ENCODE measurements around the gene MAD1L1.

MAD1L1 gene

GRCh38 chr7:2104107-2104710, 128.5 kb downstream of the MAD1L1 start:
- DNase-seq (ENCODE audit: low read depth) = peak; percentile 81

- DNase-seq (ENCODE audit: low read depth) = no peak
Measured at GRCh38 chr7:2103071-2103898, 129.5 kb downstream of the MAD1L1 start.

GRCh38 chr7:2102375-2102723, 130.4 kb downstream of the MAD1L1 start:
- no peak for DNase-seq (ENCODE audit: low read depth)

GRCh38 chr7:2101630-2102374, 130.9 kb downstream of the MAD1L1 start:
- no peak for DNase-seq (ENCODE audit: low read depth)

GRCh38 chr7:2100278-2101208, 132.2 kb downstream of the MAD1L1 start:
- no peak for DNase-seq (ENCODE audit: low read depth)

- peak; percentile 22 for DNase-seq (ENCODE audit: low read depth)
Measured at GRCh38 chr7:2099048-2099957, 133.4 kb downstream of the MAD1L1 start.

- DNase-seq (ENCODE audit: low read depth) = no peak
Measured at GRCh38 chr7:2098496-2098895, 134.2 kb downstream of the MAD1L1 start.

GRCh38 chr7:2098056-2098455, 134.7 kb downstream of the MAD1L1 start:
- DNase-seq (ENCODE audit: low read depth) = no peak

GRCh38 chr7:2097492-2097891, 135.3 kb downstream of the MAD1L1 start:
- no peak for DNase-seq (ENCODE audit: low read depth)

- no peak for DNase-seq (ENCODE audit: low read depth)
Measured at GRCh38 chr7:2096692-2097387, 135.9 kb downstream of the MAD1L1 start.

GRCh38 chr7:2095436-2095835, 137.3 kb downstream of the MAD1L1 start:
- DNase-seq (ENCODE audit: low read depth) = no peak

GRCh38 chr7:2094454-2095045, 138.2 kb downstream of the MAD1L1 start:
- no peak for DNase-seq (ENCODE audit: low read depth)

- no peak for DNase-seq (ENCODE audit: low read depth)
Measured at GRCh38 chr7:2093843-2094220, 138.9 kb downstream of the MAD1L1 start.

- no peak for DNase-seq (ENCODE audit: low read depth)
Measured at GRCh38 chr7:2093215-2093842, 139.4 kb downstream of the MAD1L1 start.

- no peak for DNase-seq (ENCODE audit: low read depth)
Measured at GRCh38 chr7:2092279-2092678, 140.5 kb downstream of the MAD1L1 start.

GRCh38 chr7:2090526-2091520, 141.9 kb downstream of the MAD1L1 start:
- DNase-seq (ENCODE audit: low read depth) = no peak

GRCh38 chr7:2088801-2089200, 143.9 kb downstream of the MAD1L1 start:
- DNase-seq (ENCODE audit: low read depth) = no peak

- no peak for DNase-seq (ENCODE audit: low read depth)
Measured at GRCh38 chr7:2087744-2088143, 145.0 kb downstream of the MAD1L1 start.
